ENCODE measurements around the gene MEIS1.
"Not testable (repeated sequence)": the region's sequence is repeated elsewhere in the genome, so short reads cannot be mapped to it uniquely, and the experiment has no call there.

The MEIS1 gene

DNA sequence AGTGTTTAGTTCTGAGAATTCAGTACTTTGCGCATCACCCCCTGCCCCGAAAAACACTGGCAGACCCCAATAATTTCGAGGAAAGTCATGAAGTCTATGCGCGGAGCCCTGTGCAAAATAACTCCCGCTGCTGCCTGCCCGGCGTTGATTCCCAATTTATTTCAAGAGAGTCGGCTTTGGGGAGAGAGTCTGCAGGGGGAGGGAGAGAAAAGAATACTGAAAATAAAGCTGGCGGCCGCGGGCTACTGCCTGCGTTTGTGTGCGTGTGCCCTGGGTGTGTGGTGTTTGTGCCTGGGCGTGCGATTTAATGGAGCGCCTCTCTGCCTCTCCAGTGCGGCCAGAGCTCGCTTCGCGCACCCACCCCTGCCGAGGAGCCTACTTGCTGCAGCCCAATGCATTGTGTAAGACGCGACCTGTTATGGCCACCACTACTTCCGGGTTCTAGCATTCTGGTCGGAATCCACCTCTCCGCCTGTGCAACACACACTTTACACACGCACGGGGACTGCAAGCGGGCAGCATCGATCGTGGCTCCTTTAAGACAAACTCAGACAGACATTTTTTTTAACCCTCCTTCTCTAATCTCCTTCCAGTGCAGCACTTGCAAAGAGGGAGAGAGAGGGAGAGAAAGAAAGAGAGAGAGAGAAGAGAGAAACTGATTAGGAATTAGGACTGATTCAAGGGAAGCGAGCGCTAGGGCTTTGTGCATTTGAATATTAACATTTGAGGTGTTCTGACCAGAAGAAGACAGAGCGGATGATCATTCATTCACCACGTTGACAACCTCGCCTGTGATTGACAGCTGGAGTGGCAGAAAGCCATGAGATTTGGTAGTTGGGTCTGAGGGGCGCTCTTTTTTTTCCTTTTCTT, at the start of gene MEIS1:
MEIS1 (plus strand) TSS at position 447 of the 870 bp plus-strand sequence. CDS start 732 bp downstream, outside the sequence.
- DNase-seq (ENCODE audit: low read depth), result no peak

DNA sequence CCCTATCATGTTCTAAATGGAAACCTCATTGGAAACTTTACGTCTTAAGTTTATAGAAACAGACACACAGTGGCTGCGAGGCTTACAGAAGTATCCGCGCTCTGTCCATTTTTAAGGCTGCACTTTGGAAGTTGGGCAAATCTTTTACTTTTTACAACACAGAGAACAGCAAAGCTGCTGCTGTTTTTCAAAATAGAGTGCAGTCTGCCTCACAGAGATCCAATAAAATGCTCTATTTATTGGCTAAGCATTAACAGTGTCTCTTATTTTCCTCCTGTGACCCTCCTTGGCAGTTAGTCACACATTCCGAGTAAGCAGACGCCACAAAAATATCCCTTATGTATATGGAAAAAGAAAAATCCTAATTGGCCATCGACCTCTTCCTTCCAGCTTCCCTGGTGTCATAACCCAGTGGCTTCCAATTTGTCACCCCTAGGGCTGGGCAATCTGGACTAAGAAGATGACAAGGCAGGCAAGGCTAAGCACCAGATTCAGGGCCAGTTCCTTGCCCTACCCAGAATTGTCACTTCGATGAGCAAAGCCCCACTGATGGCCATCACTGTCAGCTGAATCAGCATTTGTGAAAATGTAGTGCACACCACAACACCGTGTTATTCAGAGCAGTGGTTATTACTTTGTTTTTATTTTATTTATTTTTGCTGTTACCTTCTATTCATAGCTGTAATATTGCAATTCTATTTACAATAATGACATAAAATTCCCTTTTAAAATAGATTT, 47.7 kb upstream of the MEIS1 start:
- DNase-seq (ENCODE audit: low read depth), result no peak

DNA sequence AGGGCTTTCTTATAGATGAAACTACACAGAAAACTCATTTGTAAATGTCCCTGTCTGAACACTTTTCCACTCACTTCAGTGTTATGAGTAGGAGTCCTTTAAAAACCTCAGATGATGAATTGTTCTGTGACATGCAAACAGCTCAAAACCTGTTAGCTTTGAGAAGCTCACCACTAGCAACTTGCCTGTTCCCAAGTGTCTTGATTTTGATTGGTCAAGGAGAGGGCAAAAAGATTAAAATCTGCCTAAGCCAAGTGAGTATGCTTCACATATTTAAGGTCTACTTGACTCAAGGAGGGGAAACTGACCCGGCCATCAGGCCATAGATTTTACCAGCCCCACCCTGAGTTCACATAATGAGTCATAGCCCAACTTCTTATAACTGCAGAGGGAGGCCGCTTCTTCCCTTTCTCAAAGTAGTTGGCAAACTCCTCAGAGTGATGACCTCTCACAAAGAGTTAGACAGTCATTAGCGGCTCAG, 45.2 kb upstream of the MEIS1 start:
- no peak for DNase-seq (ENCODE audit: low read depth)

DNA sequence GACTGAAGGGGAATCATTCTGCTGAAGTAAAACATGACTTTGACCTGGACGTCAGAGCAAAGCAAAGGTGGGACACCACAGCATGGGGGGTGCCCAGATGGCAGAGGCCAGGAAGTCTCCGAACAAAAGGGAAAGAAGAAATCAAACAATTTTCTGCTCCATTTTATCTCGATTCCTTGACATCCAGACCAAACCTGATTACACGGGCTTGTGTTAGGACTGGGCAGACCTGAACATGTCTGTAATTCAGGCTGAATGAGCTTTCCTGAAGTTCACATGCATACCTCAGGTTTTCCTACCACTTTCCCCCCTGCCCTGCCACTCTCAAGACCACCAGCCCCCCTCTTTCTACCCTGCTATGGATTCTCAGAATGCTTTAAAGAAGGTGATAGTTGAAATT, 44.8 kb upstream of the MEIS1 start:
- no peak for DNase-seq (ENCODE audit: low read depth)

DNA sequence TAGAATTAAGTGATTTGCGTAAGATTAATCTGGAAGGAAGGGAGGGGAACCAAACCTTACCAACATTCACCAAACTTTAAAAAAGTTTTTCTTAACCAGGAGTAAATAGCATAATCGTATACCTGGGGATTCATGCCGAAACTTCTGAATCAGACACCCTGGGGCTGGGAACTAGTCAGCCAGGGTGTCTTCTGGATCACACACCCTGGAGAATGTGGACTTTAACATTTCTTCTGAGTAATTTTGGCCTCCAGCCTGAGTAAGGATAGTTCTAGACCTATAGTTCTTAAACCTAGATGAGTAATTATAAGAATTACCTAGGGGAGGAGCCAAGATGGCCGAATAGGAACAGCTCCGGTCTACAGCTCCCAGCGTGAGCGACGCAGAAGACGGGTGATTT, 44.1 kb upstream of the MEIS1 start:
- DNase-seq (ENCODE audit: low read depth), result no peak

DNA sequence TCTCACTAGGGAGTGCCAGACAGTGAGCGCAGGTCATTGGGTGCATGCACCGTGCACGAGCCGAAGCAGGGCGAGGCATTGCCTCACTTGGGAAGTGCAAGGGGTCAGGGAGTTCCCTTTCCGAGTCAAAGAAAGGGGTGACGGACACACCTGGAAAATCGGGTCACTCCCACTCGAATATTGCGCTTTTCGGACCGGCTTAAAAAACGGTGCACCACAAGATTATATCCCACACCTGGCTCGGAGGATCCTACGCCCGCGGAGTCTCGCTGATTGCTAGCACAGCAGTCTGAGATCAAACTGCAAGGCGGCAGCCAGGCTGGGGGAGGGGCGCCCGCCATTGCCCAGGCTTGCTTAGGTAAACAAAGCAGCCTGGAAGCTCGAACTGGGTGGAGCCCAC, 43.7 kb upstream of the MEIS1 start:
- not testable (repeated sequence) for DNase-seq (ENCODE audit: low read depth)

DNA sequence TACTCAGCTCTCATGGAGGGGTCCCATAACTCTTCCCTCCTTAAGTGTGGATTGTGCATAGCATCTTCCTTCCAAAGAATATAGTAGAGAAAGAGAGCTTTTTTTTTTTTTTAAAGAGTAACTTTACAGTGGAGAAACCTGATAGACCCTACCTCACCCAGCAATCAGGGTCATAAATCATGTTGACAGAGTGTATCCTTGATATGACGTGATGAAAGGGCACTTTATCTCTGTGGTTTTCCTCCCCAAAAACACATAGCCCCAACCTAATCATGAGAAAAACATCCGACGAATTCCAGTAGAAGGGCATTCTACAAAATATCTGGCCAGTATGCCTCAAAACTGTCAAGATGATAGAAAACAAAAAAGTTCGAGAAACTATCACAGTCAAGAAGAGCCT, 29.5 kb upstream of the MEIS1 start:
- DNase-seq (ENCODE audit: low read depth), result no peak

DNA sequence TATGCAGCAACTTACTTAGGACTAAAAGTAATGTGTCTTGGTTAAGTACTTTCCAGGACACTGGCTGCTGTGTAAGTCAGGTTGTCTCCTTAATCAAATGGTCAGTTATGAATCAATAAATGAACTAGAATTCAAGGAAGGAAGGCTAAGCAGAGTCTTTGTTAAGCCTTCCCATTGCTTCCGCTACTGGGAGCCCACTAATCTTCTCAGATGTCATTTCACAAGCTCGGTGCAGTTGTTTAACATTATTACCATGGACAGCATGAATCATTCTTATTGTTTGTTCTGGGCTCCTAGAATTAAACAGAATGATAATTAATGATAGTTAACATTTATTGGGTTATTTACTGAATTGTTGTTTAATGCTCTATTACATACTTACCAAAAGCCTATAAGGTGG, 26.0 kb upstream of the MEIS1 start:
- no peak for DNase-seq (ENCODE audit: low read depth)

DNA sequence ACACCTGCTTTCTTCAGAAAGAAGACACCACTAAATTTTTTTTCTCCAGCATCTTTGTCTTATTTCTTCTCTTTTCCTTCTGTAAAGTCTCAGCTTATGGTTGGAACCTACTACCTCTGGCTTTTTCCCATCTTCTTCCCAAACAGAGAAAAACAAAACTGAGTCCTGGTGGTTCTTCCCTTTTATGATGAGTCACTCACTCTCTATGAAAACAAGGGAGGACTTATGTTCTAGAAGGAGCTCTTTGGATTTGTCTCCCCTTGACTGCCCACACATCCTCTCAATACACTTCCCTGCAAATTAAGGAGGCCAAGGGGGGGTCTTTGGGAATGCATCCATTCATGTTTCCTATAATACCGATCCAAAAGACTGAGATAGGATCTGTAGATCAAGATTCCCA, 22.1 kb upstream of the MEIS1 start:
- DNase-seq (ENCODE audit: low read depth), result no peak

DNA sequence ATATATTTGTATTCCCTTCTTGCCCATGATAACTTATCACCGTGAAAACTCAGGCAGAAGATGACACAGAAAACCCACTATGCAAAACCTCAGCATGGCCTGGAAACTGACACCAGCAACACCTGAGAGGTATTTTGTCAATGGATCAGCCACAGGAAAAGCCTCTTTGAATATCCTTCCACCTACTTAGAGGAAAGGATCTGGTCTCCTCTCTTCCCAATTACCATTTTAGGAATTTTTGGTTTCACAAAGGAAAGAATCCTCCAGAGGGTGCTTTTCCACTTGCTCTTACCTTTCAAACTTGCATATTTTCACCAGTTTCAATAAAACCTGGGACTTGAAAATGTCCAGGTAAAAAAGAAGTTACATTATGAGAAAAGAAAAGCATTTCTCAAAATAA, 20.0 kb upstream of the MEIS1 start:
- no peak for DNase-seq (ENCODE audit: low read depth)

DNA sequence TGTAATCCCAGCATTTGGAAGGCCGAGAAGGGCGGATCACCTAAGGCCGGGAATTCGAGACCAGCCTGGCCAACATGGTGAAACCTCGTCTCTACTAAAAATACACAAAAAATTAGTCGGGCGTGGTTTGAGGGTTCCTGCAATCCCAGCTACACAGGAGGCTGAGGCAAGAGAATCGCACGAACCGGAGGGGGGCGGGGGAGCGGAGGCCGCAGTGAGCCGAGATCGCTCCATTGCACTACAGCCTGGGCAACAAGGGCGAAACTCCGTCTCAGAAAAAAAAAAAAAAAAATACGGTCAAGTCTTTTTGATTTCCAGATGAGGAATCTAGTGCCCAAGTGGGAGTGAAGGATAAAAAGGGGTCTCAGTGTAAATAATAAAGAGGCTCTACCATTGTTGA, 16.5 kb upstream of the MEIS1 start:
- no peak for DNase-seq (ENCODE audit: low read depth)

DNA sequence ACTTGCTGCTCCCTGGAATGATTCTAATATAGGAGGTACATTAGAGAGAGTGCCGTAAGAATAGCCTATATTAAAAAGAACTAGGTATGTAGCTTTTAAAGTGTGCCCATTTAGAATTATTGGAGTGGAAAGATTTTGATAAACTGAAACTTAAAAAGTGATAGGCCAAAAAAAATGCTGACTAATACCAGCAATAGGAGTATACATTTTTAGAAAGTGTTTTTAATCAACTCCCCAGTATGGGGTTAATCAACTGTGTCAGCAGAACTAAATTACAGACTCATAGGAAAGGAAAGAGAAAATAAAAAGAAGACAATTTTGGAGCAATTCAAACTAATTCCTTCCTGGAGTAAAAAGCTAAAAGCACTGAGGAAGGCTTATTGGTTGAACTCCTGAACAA, 13.3 kb upstream of the MEIS1 start:
- DNase-seq (ENCODE audit: low read depth), result no peak

DNA sequence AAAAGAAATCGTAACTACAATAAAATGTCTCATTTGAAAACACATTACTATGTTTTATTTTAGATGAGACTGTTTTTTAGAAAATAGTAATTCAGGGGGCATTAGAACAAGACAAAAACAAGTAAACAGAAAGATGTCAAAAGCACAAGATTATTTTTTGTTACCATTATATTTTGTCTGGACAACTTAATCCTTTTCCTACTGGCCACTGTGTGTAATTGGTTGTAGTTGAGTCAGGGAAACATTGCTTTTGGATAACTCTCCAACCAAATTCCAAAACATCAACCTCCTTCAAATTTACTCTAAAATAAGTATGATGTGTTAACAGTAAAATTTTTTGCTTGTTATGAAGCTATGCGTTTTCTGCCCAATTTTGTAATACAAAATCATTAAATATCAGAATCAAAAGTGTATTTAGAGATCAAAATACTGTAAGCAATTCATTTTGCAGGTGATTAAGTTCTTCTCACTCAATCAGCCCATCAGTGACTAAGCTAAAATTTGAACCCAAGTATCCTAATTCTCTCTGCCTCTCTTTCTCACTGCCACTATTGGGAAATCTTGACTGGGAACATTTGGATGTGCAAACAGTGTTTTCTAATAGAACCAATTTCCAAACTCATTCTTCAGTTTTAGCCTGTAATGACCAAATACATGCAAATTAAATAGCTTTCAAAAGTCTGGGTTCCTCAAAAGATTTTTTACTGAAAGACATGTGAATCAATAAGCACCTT, 11.4 kb upstream of the MEIS1 start:
- no peak for DNase-seq (ENCODE audit: low read depth)

DNA sequence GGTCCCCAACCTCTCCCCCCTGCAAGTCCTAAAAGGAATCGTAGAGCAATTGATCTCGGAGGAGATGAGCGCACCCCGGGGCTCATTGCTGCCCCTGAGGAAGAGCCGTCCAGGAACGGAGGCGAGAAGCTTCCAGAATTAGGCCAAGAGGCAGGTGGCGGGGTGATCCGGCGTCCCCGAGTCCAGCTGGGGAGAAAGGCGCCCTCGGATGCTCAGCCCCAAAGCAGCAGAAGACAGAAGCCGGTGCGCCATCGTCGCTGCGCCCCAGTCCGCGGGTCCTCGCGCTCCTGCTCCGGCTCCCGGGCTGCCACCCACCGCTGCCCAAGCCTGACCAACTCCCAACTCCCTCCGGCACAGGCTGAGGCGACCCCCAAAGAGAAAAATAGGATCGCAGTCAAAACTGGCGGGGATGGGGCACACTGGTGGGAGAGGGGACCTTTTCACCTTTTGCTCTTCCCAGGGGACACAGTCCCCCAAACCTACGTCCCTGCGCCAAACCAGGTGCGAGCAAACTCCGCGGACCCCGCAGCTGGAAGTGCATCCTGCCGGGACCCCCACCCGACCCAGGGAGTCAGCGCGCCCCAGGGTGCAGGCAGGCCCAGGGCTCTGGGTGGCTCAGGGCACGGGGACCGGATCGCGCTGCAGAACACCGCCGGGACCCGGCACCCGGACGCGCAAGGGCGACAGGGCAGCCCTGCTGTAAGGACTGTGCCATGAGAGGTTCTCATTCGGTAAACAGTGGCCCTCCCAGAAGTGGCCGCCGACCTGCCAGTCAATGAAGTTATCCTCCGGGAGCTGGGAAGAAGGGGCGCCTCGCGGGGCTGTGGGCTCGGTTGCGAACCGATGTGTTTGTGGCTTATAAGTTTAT, 8.4 kb upstream of the MEIS1 start:
- DNase-seq (ENCODE audit: low read depth), result no peak

DNA sequence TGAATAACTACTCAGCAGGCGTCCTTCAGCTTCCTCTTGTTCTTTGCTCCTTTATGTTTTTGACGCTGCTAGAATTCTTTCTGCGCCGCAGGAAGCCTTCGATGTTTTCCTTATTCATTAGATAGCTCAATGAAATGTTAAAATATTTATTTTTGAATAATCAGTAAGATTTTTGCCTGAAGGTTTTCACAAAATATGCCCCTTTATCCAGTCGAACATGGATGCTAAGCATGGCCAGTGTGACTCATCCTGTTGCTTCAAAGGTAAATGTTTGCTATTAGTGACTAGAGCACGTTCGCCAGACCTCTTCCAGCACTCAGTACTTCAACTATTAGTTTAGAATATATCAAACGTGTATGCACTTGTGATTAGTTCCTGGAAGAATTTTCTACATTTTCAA, 7.6 kb upstream of the MEIS1 start:
- DNase-seq (ENCODE audit: low read depth), result no peak

DNA sequence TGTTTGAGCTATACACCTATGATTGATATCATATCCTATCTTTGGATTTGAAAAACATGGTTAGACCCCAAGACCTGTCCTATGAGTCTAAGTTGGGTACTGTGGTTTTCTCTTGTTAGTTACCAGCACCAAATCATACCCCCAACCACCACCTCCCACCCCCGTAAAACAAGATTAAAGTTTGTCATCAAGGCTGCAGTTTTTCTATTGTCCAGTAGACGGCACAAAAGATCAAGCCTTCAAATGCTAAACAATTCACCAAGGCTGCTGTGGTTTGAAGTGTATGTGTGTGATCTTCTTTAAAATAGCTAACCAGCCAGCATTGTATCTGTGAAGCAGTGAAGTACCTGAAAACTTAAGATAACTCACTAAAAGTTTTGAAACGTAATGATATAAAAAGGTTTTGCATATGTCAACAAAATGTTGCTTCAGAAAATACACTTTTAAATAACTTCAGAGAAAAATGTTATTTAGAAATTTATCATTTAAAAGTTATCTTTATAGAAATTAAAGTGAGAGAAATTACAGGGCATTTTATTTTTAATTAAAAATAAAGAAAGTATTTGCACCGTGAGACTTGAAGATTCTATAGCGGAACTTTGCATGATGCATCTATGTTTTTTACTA, 5.8 kb upstream of the MEIS1 start:
- no peak for DNase-seq (ENCODE audit: low read depth)

DNA sequence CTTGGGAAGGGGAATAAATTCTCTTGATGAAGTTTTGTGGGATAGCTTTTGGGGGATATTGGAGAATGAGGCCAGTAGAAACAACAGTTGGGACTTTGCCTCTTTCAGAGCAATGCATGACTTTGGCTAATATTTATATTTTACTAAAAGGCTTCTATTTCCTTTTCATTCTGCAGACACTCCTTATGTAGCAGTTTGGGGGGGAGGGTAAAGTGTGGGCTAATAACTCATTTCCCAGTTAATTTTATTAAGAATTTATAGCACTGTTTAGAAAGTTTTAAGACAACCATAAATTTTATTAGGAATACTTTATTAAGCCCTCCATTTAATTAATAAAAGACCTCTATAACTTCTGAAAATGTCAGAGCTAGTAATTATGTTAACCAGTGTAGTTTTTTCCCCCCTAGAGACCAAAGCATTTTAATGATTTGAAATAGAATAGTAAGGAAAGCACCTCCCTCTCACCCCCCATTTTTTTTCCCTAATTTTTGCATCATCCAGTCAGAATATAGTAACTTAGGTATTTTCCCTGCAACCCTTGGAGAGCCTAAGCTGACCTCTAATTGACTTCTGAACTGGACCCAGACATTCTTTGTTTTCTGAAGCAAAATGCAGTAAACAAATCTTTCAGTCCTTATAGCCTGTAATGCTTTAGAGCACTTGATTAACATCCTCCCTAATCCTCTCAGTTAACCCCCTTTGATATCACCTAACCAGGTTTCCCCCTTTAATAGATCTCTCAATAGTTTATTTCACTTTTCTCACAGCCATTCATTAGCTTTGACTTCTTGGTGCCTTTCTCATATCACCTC, 5.0 kb upstream of the MEIS1 start:
- no peak for DNase-seq (ENCODE audit: low read depth)

DNA sequence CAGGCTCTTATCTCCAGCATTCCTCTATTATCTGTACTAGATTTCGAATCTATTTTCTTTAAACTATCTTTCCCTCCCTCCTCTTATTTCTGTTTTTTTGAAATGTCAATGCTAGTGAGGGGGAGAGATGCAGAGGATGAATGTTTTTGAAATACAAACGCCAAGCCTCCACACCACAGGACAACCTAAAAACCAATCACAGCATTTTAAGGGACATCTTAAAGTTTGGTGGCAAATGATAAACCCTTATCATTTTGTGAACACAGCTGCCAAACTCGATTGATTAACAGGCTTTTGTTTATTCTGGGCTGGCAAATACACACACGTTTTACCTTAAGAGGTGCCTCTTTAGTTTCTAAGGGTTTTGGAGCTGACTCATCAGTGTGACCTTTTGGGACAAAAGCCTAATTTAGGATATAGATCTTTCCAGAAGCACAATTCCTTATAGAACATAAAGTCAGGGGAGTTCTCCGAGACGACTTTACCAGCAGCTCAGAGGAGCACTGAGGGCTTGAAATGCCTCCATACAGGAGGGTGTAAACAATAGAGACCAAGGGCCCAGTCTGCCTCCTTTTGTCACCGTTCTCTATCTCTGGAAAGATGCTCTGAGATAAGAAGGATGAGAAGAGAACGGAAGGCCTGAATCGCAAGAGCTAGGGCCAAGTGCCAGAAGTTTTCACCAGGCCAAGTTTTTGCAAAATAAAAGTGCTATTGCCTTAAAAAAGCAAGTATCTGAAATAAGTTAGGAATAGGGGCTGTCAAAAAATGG, 4.2 kb upstream of the MEIS1 start:
- DNase-seq (ENCODE audit: low read depth), result no peak

DNA sequence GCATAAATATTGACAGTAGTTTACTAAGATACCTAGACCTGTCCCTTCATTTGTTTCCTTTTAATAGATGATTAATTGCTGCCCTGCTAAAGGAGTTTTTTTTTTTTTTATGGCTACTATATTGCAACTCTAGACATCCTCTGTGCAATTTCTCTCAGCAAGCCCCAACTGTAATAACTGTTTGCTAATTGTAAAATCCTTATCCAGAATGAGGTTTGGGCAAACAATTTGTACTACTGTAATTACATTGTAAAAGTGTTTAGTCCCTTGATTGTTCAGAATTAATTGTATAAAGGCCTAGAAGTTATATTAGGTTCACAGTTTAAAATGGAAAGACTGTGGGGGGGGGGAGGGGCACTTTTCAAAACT, 3.7 kb upstream of the MEIS1 start:
- no peak for DNase-seq (ENCODE audit: low read depth)
